ENCODE results near the gene SCNN1B.
"Not testable (repeated sequence)": the region's sequence is repeated elsewhere in the genome, so short reads cannot be mapped to it uniquely, and the experiment has no call there.

Gene SCNN1B

GRCh38 chr16:23348579-23349469 is 46.7 kb downstream of the SCNN1B start:
- no peak for DNase-seq

GRCh38 chr16:23351360-23351759 is 49.3 kb downstream of the SCNN1B start:
- DNase-seq, result no peak

GRCh38 chr16:23353440-23353839 is 51.3 kb downstream of the SCNN1B start:
- no peak for DNase-seq

DNA sequence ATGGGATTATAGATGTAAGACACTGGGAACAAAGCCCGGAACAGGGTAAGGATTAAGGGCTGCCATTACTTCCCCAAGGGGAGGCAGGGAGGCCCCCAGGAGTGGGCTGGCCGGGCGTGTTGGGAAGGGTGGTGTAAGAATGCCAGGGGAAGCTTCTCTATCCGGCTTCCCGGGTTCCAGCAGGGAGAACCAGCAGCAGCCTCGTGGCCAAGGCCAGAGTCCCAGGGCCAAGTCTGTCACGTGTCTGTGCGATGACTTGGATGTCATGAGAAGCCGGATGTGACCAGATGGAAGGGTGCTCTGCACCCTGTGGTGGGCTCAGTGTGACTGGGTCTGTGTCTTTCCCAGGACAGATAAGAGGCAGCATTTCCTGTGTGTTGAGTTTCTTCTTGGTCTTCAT is 52.1 kb downstream of the SCNN1B start:
- no peak for DNase-seq

DNA sequence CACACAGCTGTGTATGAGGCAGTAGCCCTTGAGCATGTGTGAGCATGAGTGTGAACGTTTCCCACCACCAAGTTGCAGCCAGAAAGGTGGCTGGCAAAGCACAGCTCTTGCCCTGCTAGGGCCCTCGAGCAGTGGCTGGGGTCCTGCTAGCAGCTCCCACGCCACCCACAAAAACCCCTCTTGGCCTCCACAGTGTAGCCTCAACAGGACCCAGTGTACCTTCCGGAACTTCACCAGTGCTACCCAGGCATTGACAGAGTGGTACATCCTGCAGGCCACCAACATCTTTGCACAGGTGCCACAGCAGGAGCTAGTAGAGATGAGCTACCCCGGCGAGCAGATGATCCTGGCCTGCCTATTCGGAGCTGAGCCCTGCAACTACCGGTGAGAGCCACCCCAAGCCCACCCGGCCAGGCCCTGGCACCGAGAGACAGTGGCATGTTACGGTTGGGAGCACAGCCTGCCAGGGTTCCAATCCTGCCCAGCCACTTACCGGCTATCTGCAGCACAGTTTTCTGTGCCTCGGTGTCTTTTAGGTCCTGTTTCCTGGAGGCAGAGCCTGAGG is 53.1 kb downstream of the SCNN1B start:
- no peak for DNase-seq

DNA sequence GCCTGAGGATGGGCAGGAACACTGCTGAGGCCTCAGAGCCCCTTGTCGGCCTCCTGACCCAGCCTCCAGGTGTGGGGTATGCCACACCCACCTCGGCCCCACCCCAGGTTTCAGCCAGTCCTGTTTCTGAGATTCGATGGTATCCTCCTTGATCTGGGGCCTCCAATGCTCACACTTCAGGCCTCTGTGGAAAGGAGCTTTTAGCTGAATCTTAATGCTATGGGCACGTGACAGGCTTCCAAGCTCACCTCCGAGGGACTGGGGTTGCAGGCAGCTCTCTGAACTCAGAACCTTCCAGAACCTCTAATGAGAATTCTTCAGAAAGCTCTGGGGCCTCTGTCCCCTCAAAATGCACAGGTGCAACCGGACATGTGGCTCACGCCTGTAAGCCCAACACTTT is 54.8 kb downstream of the SCNN1B start:
- DNase-seq, result no peak

DNA sequence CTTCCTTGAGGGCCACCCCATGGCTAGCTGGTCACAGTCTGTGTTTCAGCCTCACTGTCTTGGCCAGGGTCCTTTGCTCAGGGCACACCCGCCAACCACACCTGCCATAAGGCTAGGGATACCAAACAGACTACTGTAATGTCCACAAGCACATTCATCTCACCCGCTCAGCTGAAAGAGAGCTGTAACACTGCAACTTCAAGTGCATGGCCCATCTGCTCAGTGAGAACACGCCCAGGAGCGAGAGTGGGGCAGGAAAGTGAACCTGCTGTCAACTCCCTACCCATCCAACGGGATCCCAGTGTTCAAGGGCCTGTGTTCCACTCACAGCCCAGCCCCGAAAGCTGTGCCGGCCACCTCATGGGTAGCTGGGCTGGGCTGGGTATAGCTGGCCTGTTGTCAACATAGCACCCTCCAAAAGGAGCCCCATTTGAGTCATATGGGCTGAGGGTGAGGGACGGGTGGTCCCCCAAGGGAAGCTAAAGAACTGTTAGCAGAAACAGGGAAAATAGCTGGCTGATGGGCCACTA is 55.7 kb downstream of the SCNN1B start:
- DNase-seq, result no peak

DNA sequence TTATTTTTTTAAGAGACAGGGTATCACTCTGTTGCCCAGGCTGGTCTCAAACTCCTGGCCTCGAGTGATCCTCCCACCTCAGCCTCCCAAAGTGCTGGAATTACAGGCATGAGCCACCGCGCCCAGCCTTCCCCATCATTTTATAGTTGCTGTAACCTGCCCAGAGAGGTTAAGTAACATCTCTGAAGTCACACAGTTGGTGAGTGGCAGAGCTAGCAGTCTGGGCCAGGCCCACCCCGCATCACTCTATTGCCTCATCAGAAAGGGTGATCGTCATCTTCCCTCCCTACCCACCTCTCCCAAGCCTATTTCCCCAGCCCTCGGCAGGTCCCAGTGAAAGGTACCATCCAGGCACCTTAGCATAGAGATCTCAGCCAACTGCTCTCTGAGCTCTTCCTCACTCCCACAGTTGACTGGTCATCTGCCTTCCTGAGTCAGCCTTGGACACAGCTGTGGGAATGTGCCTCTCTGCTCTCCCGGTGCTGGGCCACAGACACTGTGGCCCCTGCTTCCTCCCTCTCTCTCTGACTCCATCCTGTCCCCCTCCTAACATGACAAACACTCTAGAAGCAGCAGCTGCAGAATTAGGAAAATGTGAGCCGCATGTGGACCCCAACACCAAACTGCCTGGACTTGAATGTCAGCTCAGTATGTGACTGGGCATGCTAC is 57.1 kb downstream of the SCNN1B start:
- no peak for DNase-seq

GRCh38 chr16:23362460-23363317 is 60.6 kb downstream of the SCNN1B start:
- no peak for DNase-seq

- DNase-seq, result no peak
Measured at GRCh38 chr16:23365602-23366240, 63.6 kb downstream of the SCNN1B start.

- DNase-seq, result not testable (repeated sequence)
Measured at GRCh38 chr16:23366341-23366740, 64.2 kb downstream of the SCNN1B start.

GRCh38 chr16:23367564-23367963 is 65.5 kb downstream of the SCNN1B start:
- no peak for DNase-seq

DNA sequence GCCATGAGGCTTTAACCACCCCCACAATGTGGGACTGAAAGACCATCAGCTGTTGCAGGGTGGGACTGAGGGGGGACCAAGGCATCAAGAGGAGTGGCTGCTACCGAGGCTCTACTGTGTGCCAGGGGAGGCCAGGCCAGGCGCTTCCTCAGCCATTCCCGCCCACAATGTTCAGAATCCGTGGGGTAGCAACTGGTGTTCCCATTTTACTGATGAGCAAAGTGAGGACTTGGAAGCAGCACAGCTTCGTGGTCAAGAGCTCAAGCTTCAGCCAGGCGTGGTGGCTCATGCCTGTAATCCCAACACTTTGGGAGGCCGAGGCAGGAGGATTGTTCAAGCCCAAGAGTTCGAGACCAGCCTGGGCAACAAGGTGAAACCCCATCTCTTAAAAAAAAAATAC is 65.9 kb downstream of the SCNN1B start:
- no peak for DNase-seq

DNA sequence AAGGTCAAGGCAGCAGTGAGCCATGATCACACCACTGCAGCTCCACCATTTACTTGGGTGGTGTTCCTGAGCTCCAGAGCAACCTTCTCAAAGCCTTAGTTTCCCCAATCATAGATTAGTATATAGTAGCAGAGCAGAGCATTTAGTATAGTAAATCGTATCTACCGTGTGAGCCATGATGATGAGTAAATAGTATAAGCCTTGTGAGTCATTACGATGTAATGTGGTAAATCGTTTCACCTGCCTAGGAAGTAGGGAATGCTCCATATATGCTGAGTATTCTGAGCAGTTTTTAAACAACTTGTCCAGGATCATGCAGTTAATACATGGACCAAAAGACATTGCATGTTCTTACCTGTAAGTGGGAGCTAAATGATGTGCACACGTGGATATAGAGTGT is 66.4 kb downstream of the SCNN1B start:
- DNase-seq, result no peak

GRCh38 chr16:23369416-23369815 is 67.3 kb downstream of the SCNN1B start:
- DNase-seq, result no peak

DNA sequence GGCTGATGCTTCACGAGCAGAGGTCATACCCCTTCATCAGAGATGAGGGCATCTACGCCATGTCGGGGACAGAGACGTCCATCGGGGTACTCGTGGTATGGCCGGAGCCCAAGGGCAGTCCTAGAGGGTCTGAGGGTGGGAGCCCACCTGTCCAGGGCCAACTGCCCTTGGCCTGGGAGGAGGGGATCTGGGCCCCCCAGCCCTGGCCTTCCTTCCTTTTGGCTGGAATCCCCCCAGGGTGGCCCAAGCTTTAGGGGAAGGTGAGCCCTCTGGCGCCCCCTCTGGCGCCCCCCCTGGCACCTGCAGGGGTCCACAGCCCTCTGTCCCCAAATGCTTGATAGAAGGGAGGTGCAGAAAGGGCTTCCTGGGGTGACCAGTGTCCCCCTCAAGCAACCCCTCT is 69.3 kb downstream of the SCNN1B start:
- no peak for DNase-seq

- no peak for DNase-seq
Measured at GRCh38 chr16:23373436-23374219, 71.5 kb downstream of the SCNN1B start.

DNA sequence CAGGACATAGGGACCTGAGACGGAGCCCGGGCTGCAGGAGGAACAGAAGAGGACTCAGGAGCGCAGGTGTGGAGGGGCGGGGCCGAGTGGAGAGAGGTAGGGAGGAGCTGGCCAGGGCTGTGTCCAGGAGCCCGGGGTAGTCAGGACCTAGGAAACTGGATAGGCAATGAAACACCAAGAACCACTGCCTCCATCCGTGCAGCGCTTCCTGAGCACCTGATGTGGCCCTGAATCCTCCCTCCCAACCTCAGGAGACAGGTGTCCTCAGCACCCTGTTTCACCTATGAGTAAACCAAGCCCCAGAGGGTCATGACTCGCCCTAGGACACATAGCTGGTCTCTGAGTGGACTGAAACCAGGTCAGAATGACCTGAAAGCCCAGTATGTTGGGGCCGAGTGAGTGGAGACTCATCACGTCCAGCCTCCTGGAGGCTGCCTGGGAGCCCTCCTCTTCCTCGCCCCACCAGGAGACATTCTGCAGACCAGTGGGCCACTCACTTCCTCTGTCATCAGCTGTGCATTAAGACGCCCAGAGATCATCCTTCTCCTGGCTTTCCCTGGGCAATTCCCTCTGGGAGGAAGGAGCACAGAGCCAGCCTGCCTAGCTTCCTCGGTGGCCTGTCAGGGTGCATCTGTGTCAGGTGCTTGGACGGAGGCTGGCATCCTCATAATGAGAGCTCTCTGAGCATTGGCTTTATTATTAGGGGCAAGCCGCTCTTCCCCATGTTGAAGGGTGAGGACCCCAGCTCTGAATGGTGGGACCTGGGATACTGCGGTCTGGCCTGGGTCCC is 72.8 kb downstream of the SCNN1B start:
- no peak for DNase-seq

DNA sequence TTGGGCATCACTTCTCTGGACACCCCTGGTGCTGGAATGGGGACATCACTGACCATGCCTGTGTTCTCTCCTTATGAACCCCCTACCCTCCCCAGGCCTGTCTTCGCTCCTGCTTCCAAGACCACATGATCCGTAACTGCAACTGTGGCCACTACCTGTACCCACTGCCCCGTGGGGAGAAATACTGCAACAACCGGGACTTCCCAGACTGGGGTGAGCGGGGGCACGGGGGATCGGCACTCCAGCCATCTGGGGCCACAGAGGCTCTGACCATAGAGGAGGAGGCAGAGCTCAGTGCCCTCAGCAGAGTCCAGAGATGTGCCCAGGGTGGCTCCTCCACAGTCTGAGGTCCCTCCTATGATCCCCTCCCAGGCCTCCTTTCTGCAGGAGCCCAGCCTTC is 73.5 kb downstream of the SCNN1B start:
- no peak for DNase-seq
